Measurements from ENCODE around the gene TULP4.

- TF ChIP-seq POLR2A (IDR thresholded peaks at IDR 0.05) (no peak), CTCF (IDR thresholded peaks at IDR 0.05) (no peak)
Observed at GRCh38 chr6:158457131-158457530, 144.9 kb downstream of the TULP4 start.

Data from thyroid gland (tissue), 4 donors.